Measurements from ENCODE around the gene SELENOO. TPM values are rescaled to one million over a fixed set of nuclear protein-coding genes. Genes with fewer than 3 reads are reported as not detected.

Gene SELENOO
- total RNA-seq = 13.8 and 16.8 TPM in 2 replicates

GRCh38 chr22:50200461-50201190 lies at the start of gene SELENOO:
Gene SELENOO, plus strand, starts transcription at chr22:50201011. Its CDS starts 26 bp downstream, at chr22:50201037.

GRCh38 chr22:50170453-50171318 lies 30.1 kb upstream of the SELENOO start, which contains the start of gene PANX2:
Gene PANX2, plus strand, starts transcription at chr22:50170731. Its CDS starts 0 bp downstream, at chr22:50170731.

GRCh38 chr22:50185375-50186087 lies 15.3 kb upstream of the SELENOO start, which contains the start of gene TRABD:
Gene TRABD, plus strand, starts transcription at chr22:50185913. Its CDS starts 7,148 bp downstream, at chr22:50193061.

GRCh38 chr22:50244420-50245213 lies 43.8 kb downstream of the SELENOO start, which contains the start of gene TUBGCP6:
Gene TUBGCP6, minus strand, starts transcription at chr22:50245023. Its CDS starts 564 bp downstream, at chr22:50244459.

GRCh38 chr22:50250555-50251476 lies 50.0 kb downstream of the SELENOO start, which contains the start of gene HDAC10:
Gene HDAC10, minus strand, starts transcription at chr22:50251265. Its CDS starts 233 bp downstream, at chr22:50251032.

GRCh38 chr22:50261615-50262459 lies 61.0 kb downstream of the SELENOO start, which contains the start of gene MAPK12:
Gene MAPK12, minus strand, starts transcription at chr22:50261683. Its CDS starts 174 bp downstream, at chr22:50261509.

Other genes with a start within 250 kb of the SELENOO start
- gene PIM3, start 240.2 kb upstream of the SELENOO start, total RNA-seq = 147 and 270 TPM in 2 replicates
- gene IL17REL, start 188.2 kb upstream of the SELENOO start, total RNA-seq = under 0.01 TPM in 1 of 2 replicates, not detected in the other
- not detected in 2 replicates for gene TTLL8, start 142.7 kb upstream of the SELENOO start, total RNA-seq
- not detected in 2 replicates for gene MLC1, start 115.6 kb upstream of the SELENOO start, total RNA-seq
- 26.8 and 32.8 TPM in 2 replicates for gene MOV10L1, start 111.0 kb upstream of the SELENOO start, total RNA-seq
- 0.22 and 0.26 TPM in 2 replicates for gene PANX2, start 30.3 kb upstream of the SELENOO start, total RNA-seq
- gene TRABD, start 15.1 kb upstream of the SELENOO start, total RNA-seq = 11.2 and 15.6 TPM in 2 replicates
- gene TUBGCP6, start 44.0 kb downstream of the SELENOO start, total RNA-seq = 19.6 and 20.5 TPM in 2 replicates
- gene HDAC10, start 50.3 kb downstream of the SELENOO start, total RNA-seq = 12.8 and 14.9 TPM in 2 replicates
- gene MAPK12, start 60.7 kb downstream of the SELENOO start, total RNA-seq = 55.0 and 57.7 TPM in 2 replicates
- gene MAPK11, start 69.4 kb downstream of the SELENOO start, total RNA-seq = 17.6 and 19.6 TPM in 2 replicates
- 53.4 and 59.0 TPM in 2 replicates for gene PLXNB2, start 106.6 kb downstream of the SELENOO start, total RNA-seq
- 1.3 and 1.5 TPM in 2 replicates for gene DENND6B, start 126.0 kb downstream of the SELENOO start, total RNA-seq
- 46.8 and 50.2 TPM in 2 replicates for gene PPP6R2, start 142.3 kb downstream of the SELENOO start, total RNA-seq